HepG2 (cell line): Measurements from ENCODE around the gene SEC16A. TPM values are rescaled to one million over a fixed set of nuclear protein-coding genes. Genes with fewer than 3 reads are reported as not detected.
A peak's percentile ranks its signal among the peaks of the same experiment; 100 is the strongest.

Source experiments
- BATF2 ChIP-seq: sonication (generic); formaldehyde crosslinking; IDR thresholded peaks from 2 replicates; pipeline ENCODE4 v1.8.0; 2022; ENCODE audit warnings: mild to moderate bottlenecking, missing genetic modification reagents, moderate library complexity
- BCLAF1 ChIP-seq: fragments of 450-650 bp; IDR thresholded peaks from 2 replicates; pipeline ENCODE4 v1.6.1; 2017; ENCODE audit warnings: mild to moderate bottlenecking
- ESRRA ChIP-seq: sonication (generic); formaldehyde crosslinking; IDR thresholded peaks from 2 replicates; pipeline ENCODE4 v1.5.1; 2020; ENCODE audit warnings: mild to moderate bottlenecking, low read depth, missing genetic modification reagents
- EZH2 ChIP-seq: conservative IDR thresholded peaks from 2 replicates; pipeline ENCODE4 v1.6.1; 2012; ENCODE audit warnings: mild to moderate bottlenecking, low read depth, low read length, moderate library complexity
- FOSL1 ChIP-seq: sonication (generic); formaldehyde crosslinking; IDR thresholded peaks from 2 replicates; pipeline ENCODE4 v1.9.0; 2021; ENCODE audit warnings: missing genetic modification reagents, borderline replicate concordance
- HIVEP1 ChIP-seq: sonication (generic); formaldehyde crosslinking; IDR thresholded peaks from 2 replicates; pipeline ENCODE4 v1.4.0; 2020; ENCODE audit warnings: mild to moderate bottlenecking, missing genetic modification reagents
- KDM5A ChIP-seq: fragments of 200-600 bp; sonication (generic); IDR thresholded peaks from 2 replicates; pipeline ENCODE4 v1.7.0; 2018; ENCODE audit warnings: antibody characterized with exemption, mild to moderate bottlenecking, low read length, borderline replicate concordance
- MBD4 ChIP-seq: IDR thresholded peaks from 2 replicates; pipeline ENCODE4 v1.6.1; 2012; ENCODE audit warnings: low read length, inconsistent platforms, borderline replicate concordance
- MLLT10 ChIP-seq: sonication (generic); formaldehyde crosslinking; IDR thresholded peaks from 2 replicates; pipeline ENCODE4 v1.4.0; 2020; ENCODE audit warnings: missing genetic modification reagents
- NFIC ChIP-seq: IDR thresholded peaks from 2 replicates; pipeline ENCODE4 v1.6.1; 2012; ENCODE audit warnings: mild to moderate bottlenecking, low read length, inconsistent platforms
- NR2F6 ChIP-seq, 2 experiments: IDR thresholded peaks; 2 replicates each; pipeline ENCODE4 v1.6.1; 2016; ENCODE audit warnings: antibody characterized with exemption in 1 of 2, mild to moderate bottlenecking in 1 of 2
- NR3C1 ChIP-seq: sonication (generic); formaldehyde crosslinking; IDR thresholded peaks from 2 replicates; pipeline ENCODE4 v1.4.0; 2020; ENCODE audit warnings: missing genetic modification reagents
- PPARG ChIP-seq: conservative IDR thresholded peaks from 2 replicates; pipeline ENCODE4 v1.6.1; 2016; ENCODE audit warnings: missing biosample characterization, missing genetic modification reagents
- PTBP1 ChIP-seq: fragments of 200-400 bp; formaldehyde crosslinking; IDR thresholded peaks from 2 replicates; pipeline ENCODE4 v1.6.1; 2018; ENCODE audit warnings: low read length, low read depth; ENCODE audit not compliant: poor library complexity, severe bottlenecking
- TCF7L2 ChIP-seq: IDR thresholded peaks from 2 replicates; pipeline ENCODE4 v1.6.1; 2011; ENCODE audit warnings: mild to moderate bottlenecking, low read depth, low read length, moderate library complexity
- THYN1 ChIP-seq: sonication (generic); formaldehyde crosslinking; IDR thresholded peaks from 2 replicates; pipeline ENCODE4 v1.8.1; 2023; ENCODE audit warnings: low read depth, mild to moderate bottlenecking, moderate library complexity, missing genetic modification reagents, borderline replicate concordance
- ZBED4 ChIP-seq: sonication (generic); formaldehyde crosslinking; IDR thresholded peaks from 2 replicates; pipeline ENCODE4 v1.4.0; 2020; ENCODE audit warnings: missing genetic modification reagents, borderline replicate concordance
- ZBTB1 ChIP-seq: sonication (generic); formaldehyde crosslinking; IDR thresholded peaks from 2 replicates; pipeline ENCODE4 v1.4.0; 2020; ENCODE audit warnings: missing genetic modification reagents, borderline replicate concordance
- ZFP36 ChIP-seq: fragments of 150-350 bp; IDR thresholded peaks from 2 replicates; pipeline ENCODE4 v1.6.1; 2018; ENCODE audit warnings: borderline replicate concordance, low read length, low read depth; ENCODE audit not compliant: partially characterized antibody
- ZNF274 ChIP-seq: sonication (generic); formaldehyde crosslinking; IDR thresholded peaks from 2 replicates; pipeline ENCODE4 v1.5.1; 2020; ENCODE audit warnings: mild to moderate bottlenecking, missing genetic modification reagents
- ZNF350 ChIP-seq: sonication (generic); formaldehyde crosslinking; IDR thresholded peaks from 2 replicates; pipeline ENCODE4 v1.4.0; 2020; ENCODE audit warnings: mild to moderate bottlenecking, low read depth, missing genetic modification reagents, borderline replicate concordance
- ZNF432 ChIP-seq: sonication (generic); formaldehyde crosslinking; IDR thresholded peaks from 2 replicates; pipeline ENCODE4 v1.5.0; 2020; ENCODE audit warnings: missing genetic modification reagents, mild to moderate bottlenecking, borderline replicate concordance
- ZNF550 ChIP-seq: sonication (generic); formaldehyde crosslinking; IDR thresholded peaks from 2 replicates; pipeline ENCODE4 v1.4.0; 2020; ENCODE audit warnings: mild to moderate bottlenecking, missing genetic modification reagents, borderline replicate concordance
- polyA plus RNA-seq, 8 experiments: library from polyadenylated mRNA; depleted of rRNA in 3 of 8; stranded (reverse) in 7 of 8; unstranded in 1 of 8; fragments of >200 nt; fragmentation: Illumina TruSeq in 4 of 8; extraction: Trizol in 4 of 8; gene quantifications; 2 replicates each; pipeline versions ENCODE4 v1.2.1 to v1.2.3, GENCODE V29; 2011 to 2016; ENCODE audit warnings: low read depth in 4 of 8, missing spikeins in 1 of 8, mixed read lengths in 1 of 8; ENCODE audit not compliant: insufficient read depth in 1 of 8
- total RNA-seq, 5 experiments: library from RNA; depleted of rRNA; stranded (reverse); fragments of >200 nt; fragmentation: Illumina TruSeq; extraction: Trizol; gene quantifications; 2 replicates each; pipeline ENCODE4 v1.2.3, GENCODE V29; 2016; ENCODE audit warnings: low read depth in 1 of 5

The SEC16A gene
- total and polyA plus RNA-seq, 2 of the 13 experiments (the other 11 are each of a cell fraction or from before 2014, with no cell fraction given) = 15.9 to 18.9 TPM

- TF ChIP-seq BCLAF1 = no peak
- no peak for TF ChIP-seq TCF7L2
- no peak for TF ChIP-seq PTBP1
- TF ChIP-seq BATF2 (CRISPR knock-in tag) = peak; percentile 85
- TF ChIP-seq FOSL1 (CRISPR knock-in tag) = no peak
- peak; percentile 42; the same call in 1 of the 2 replicates for TF ChIP-seq PPARG (CRISPR knock-in tag)
- TF ChIP-seq ZNF350 (CRISPR knock-in tag) = no peak
- TF ChIP-seq ZNF274 (CRISPR knock-in tag) = no peak
- TF ChIP-seq ZBTB1 (CRISPR knock-in tag) = no peak
- TF ChIP-seq ESRRA = no peak
- TF ChIP-seq THYN1 (CRISPR knock-in tag) = no peak
- no peak for TF ChIP-seq MLLT10
- no peak for TF ChIP-seq NR2F6 (IDR thresholded peaks at IDR 0.05)
- no peak for TF ChIP-seq NR2F6 (CRISPR knock-in tag; IDR thresholded peaks at IDR 0.05)
- no peak for TF ChIP-seq ZFP36
- TF ChIP-seq EZH2 = no peak
- TF ChIP-seq MBD4 = no peak
- TF ChIP-seq KDM5A = peak; percentile 66; the same call in 1 of the 2 replicates
- no peak for TF ChIP-seq ZNF550 (CRISPR knock-in tag)
- TF ChIP-seq ZNF432 (CRISPR knock-in tag) = no peak
- no peak for TF ChIP-seq HIVEP1 (CRISPR knock-in tag)
- TF ChIP-seq NFIC = no peak
- 0 out of 2 replicates have a peak, but pooled peaks have one; percentile 28 for TF ChIP-seq ZBED4 (CRISPR knock-in tag)
- TF ChIP-seq NR3C1 (CRISPR knock-in tag) = no peak
These were observed 82.6 kb downstream of the SEC16A start, which contains the start of gene SNAPC4 (continued) for GRCh38 chr9:136400038-136400834.
